Measurements from ENCODE around the gene TNRC6C. TPM values are rescaled to one million over a fixed set of nuclear protein-coding genes. Genes with fewer than 3 reads are reported as not detected.

The TNRC6C gene
- polyA plus RNA-seq, 1 donor (not counting 4 experiments of a cell fraction or from before 2014, with no cell fraction given), result 0.34 TPM

- FAIRE-seq, result no peak
- no peak for DNase-seq (ENCODE audit: low read depth, low spot score)
- H3K36me3 ChIP-seq (ENCODE audit: control insufficient read depth in 2 of 2, extremely low read depth in 1 of 2, insufficient read depth in 2 of 2, low read length in 2 of 2), result no peaks in the 10 kb centered on the region
- H3K27me3 ChIP-seq (ENCODE audit: control insufficient read depth, extremely low read depth, insufficient read depth, low read length), result peaks cover 4% of the 10 kb centered on the region
- H4K20me1 ChIP-seq (ENCODE audit: control insufficient read depth, extremely low read depth, insufficient read depth, low read length), result no peaks in the 10 kb centered on the region
- no peak overlapping the region for H3K9ac ChIP-seq (ENCODE audit: control insufficient read depth, extremely low read depth, insufficient read depth, low read length)
- H3K4me1 ChIP-seq (ENCODE audit: control insufficient read depth, extremely low read depth, insufficient read depth, low read length), result no peaks in the 10 kb centered on the region
- no peak overlapping the region for H3K27ac ChIP-seq (ENCODE audit: control insufficient read depth, insufficient read depth, low read length)
- dilution Hi-C loops (cut with MboI; ENCODE audit: extremely low pct_ligation_motif_present, low sequenced_read_pairs), result no loop called here
- no peaks in the 10 kb centered on the region for H3K79me2 ChIP-seq (ENCODE audit: control insufficient read depth, insufficient read depth, low read length)
- no peak overlapping the region for H2AFZ ChIP-seq (ENCODE audit: control insufficient read depth, low read length)
- H3K4me2 ChIP-seq (ENCODE audit: control insufficient read depth, extremely low read depth, insufficient read depth, low read depth, low read length), result no peak overlapping the region
- no peaks in the 10 kb centered on the region for H3K9me3 ChIP-seq (ENCODE audit: control insufficient read depth, low read depth, low read length)
- no peaks in the 10 kb centered on the region for H3K9me1 ChIP-seq (ENCODE audit: control insufficient read depth, extremely low read depth, insufficient read depth, low read length)
- no peak overlapping the region for H3K4me3 ChIP-seq (ENCODE audit: control insufficient read depth in 2 of 3, extremely low read depth in 1 of 3, insufficient read depth in 2 of 3, low read depth in 1 of 3, low read length in 3 of 3)
- TF ChIP-seq CTCF (optimal IDR thresholded peaks at IDR 0.05 in 1 of 3, IDR thresholded peaks at IDR 0.05 in 1 of 3, conservative IDR thresholded peaks at IDR 0.05 in 1 of 3; ENCODE audit: extremely low read depth in 1 of 3, insufficient read depth in 2 of 3, low read length in 3 of 3) (no peak), EZH2 (IDR thresholded peaks at IDR 0.05; ENCODE audit: low read length) (no peak)
These were observed 16.2 kb upstream of the TNRC6C start for GRCh38 chr17:77942112-77942988.

GRCh38 chr17:77943971-77944370 lies 14.5 kb upstream of the TNRC6C start:
- dilution Hi-C loops (cut with MboI; ENCODE audit: extremely low pct_ligation_motif_present, low sequenced_read_pairs), result no loop called here
- TF ChIP-seq CTCF (optimal IDR thresholded peaks at IDR 0.05 in 1 of 3, IDR thresholded peaks at IDR 0.05 in 1 of 3, conservative IDR thresholded peaks at IDR 0.05 in 1 of 3; ENCODE audit: extremely low read depth in 1 of 3, insufficient read depth in 2 of 3, low read length in 3 of 3) (no peak), EZH2 (IDR thresholded peaks at IDR 0.05; ENCODE audit: low read length) (no peak)
- Histone ChIP-seq H3K4me3 (ENCODE audit: control insufficient read depth in 2 of 3, extremely low read depth in 1 of 3, insufficient read depth in 2 of 3, low read depth in 1 of 3, low read length in 3 of 3) (no peak overlapping the region), H2AFZ (ENCODE audit: control insufficient read depth, low read length) (no peak overlapping the region), H3K36me3 (ENCODE audit: control insufficient read depth in 2 of 2, extremely low read depth in 1 of 2, insufficient read depth in 2 of 2, low read length in 2 of 2) (no peaks in the 10 kb centered on the region), H3K9ac (ENCODE audit: control insufficient read depth, extremely low read depth, insufficient read depth, low read length) (no peak overlapping the region), H3K9me1 (ENCODE audit: control insufficient read depth, extremely low read depth, insufficient read depth, low read length) (no peaks in the 10 kb centered on the region), H3K9me3 (ENCODE audit: control insufficient read depth, low read depth, low read length) (no peaks in the 10 kb centered on the region), H3K27ac (ENCODE audit: control insufficient read depth, insufficient read depth, low read length) (no peak overlapping the region), H3K4me2 (ENCODE audit: control insufficient read depth, extremely low read depth, insufficient read depth, low read depth, low read length) (no peak overlapping the region), H3K4me1 (ENCODE audit: control insufficient read depth, extremely low read depth, insufficient read depth, low read length) (no peaks in the 10 kb centered on the region), H3K27me3 (ENCODE audit: control insufficient read depth, extremely low read depth, insufficient read depth, low read length) (peaks cover 2% of the 10 kb centered on the region), H4K20me1 (ENCODE audit: control insufficient read depth, extremely low read depth, insufficient read depth, low read length) (no peaks in the 10 kb centered on the region), H3K79me2 (ENCODE audit: control insufficient read depth, insufficient read depth, low read length) (no peaks in the 10 kb centered on the region)
- no peak for FAIRE-seq
- no peak for DNase-seq (ENCODE audit: low read depth, low spot score)

Data from keratinocyte (primary cell).